HepG2 (cell line): Measurements from ENCODE around the gene NAA15. TPM values are rescaled to one million over a fixed set of nuclear protein-coding genes. Genes with fewer than 3 reads are reported as not detected.

Experiments
- FOXJ3 ChIP-seq: sonication (generic); formaldehyde crosslinking; IDR thresholded peaks from 2 replicates; pipeline ENCODE4 v1.4.0; 2020; ENCODE audit warnings: missing genetic modification reagents, mild to moderate bottlenecking, borderline replicate concordance
- FOXM1 ChIP-seq: sonication (generic); formaldehyde crosslinking; IDR thresholded peaks from 2 replicates; pipeline ENCODE4 v1.5.0; 2020; ENCODE audit warnings: missing genetic modification reagents
- HHEX ChIP-seq: IDR thresholded peaks from 2 replicates; pipeline ENCODE4 v1.6.1; 2016; ENCODE audit warnings: control low read depth
- KDM5B ChIP-seq: sonication (generic); formaldehyde crosslinking; IDR thresholded peaks from 2 replicates; pipeline ENCODE4 v1.4.0; 2020; ENCODE audit warnings: missing genetic modification reagents, mild to moderate bottlenecking, borderline replicate concordance
- MXI1 ChIP-seq: IDR thresholded peaks from 3 replicates; pipeline ENCODE4 v1.6.1; 2012; ENCODE audit warnings: low read depth, low read length, inconsistent platforms, borderline replicate concordance
- NCOR1 ChIP-seq: fragments of 200-600 bp; sonication (generic); IDR thresholded peaks from 2 replicates; pipeline ENCODE4 v1.7.0; 2017; ENCODE audit warnings: antibody characterized with exemption, low read length, borderline replicate concordance
- PAF1 ChIP-seq: IDR thresholded peaks from 2 replicates; pipeline ENCODE4 v1.6.1; 2016; ENCODE audit warnings: missing genetic modification reagents, missing compliant biosample characterization
- RBM39 ChIP-seq: fragments of 200-400 bp; formaldehyde crosslinking; IDR thresholded peaks from one replicate; pipeline ENCODE4 v1.6.1; 2018; ENCODE audit warnings: antibody characterized with exemption, mild to moderate bottlenecking, low read depth, low read length; ENCODE audit not compliant: poor library complexity, severe bottlenecking
- SRSF1 ChIP-seq: fragments of 200-400 bp; formaldehyde crosslinking; optimal IDR thresholded peaks from 2 replicates; pipeline ENCODE3; 2017; ENCODE audit warnings: mild to moderate bottlenecking, low read depth, low read length, moderate library complexity
- SRSF4 ChIP-seq: fragments of 200-400 bp; formaldehyde crosslinking; IDR thresholded peaks from one replicate; pipeline ENCODE4 v1.6.1; 2018; ENCODE audit warnings: mild to moderate bottlenecking, low read depth, low read length, moderate library complexity; ENCODE audit not compliant: poor library complexity, severe bottlenecking
- TBX2 ChIP-seq: sonication (generic); formaldehyde crosslinking; IDR thresholded peaks from 2 replicates; pipeline ENCODE4 v1.5.0; 2020; ENCODE audit warnings: missing genetic modification reagents, mild to moderate bottlenecking, borderline replicate concordance
- ZBTB8A ChIP-seq: sonication (generic); formaldehyde crosslinking; IDR thresholded peaks from 2 replicates; pipeline ENCODE4 v1.4.0; 2020; ENCODE audit warnings: mild to moderate bottlenecking, low read depth, missing genetic modification reagents, borderline replicate concordance
- ZFX ChIP-seq: sonication (generic); formaldehyde crosslinking; IDR thresholded peaks from 2 replicates; pipeline ENCODE4 v1.4.0; 2020; ENCODE audit warnings: mild to moderate bottlenecking, low read depth, missing genetic modification reagents, moderate library complexity
- ZNF605 ChIP-seq: sonication (generic); formaldehyde crosslinking; IDR thresholded peaks from 2 replicates; pipeline ENCODE4 v1.8.0; 2022; ENCODE audit warnings: mild to moderate bottlenecking, missing genetic modification reagents
- ZNF83 ChIP-seq: sonication (generic); formaldehyde crosslinking; IDR thresholded peaks from 2 replicates; pipeline ENCODE4 v1.4.0; 2020; ENCODE audit warnings: missing genetic modification reagents, mild to moderate bottlenecking, borderline replicate concordance
- polyA plus RNA-seq, 8 experiments: library from polyadenylated mRNA; depleted of rRNA in 3 of 8; stranded (reverse) in 7 of 8; unstranded in 1 of 8; fragments of >200 nt; fragmentation: Illumina TruSeq in 4 of 8; extraction: Trizol in 4 of 8; gene quantifications; 2 replicates each; pipeline versions ENCODE4 v1.2.1 to v1.2.3, GENCODE V29; 2011 to 2016; ENCODE audit warnings: low read depth in 4 of 8, missing spikeins in 1 of 8, mixed read lengths in 1 of 8; ENCODE audit not compliant: insufficient read depth in 1 of 8
- total RNA-seq, 5 experiments: library from RNA; depleted of rRNA; stranded (reverse); fragments of >200 nt; fragmentation: Illumina TruSeq; extraction: Trizol; gene quantifications; 2 replicates each; pipeline ENCODE4 v1.2.3, GENCODE V29; 2016; ENCODE audit warnings: low read depth in 1 of 5
- TF ChIP-seq, protein P1 (sequence below): sonication (generic); formaldehyde crosslinking; IDR thresholded peaks from 2 replicates; pipeline ENCODE4 v1.4.0; 2020; ENCODE audit warnings: missing genetic modification reagents
- TF ChIP-seq, protein P2 (sequence below): sonication (generic); formaldehyde crosslinking; IDR thresholded peaks from 2 replicates; pipeline ENCODE4 v1.4.0; 2020; ENCODE audit warnings: mild to moderate bottlenecking, missing genetic modification reagents
- TF ChIP-seq, protein P3 (sequence below): sonication (generic); formaldehyde crosslinking; IDR thresholded peaks from 2 replicates; pipeline ENCODE4 v1.4.0; 2020; ENCODE audit warnings: missing genetic modification reagents, borderline replicate concordance
- TF ChIP-seq, protein P4 (sequence below): sonication (generic); formaldehyde crosslinking; IDR thresholded peaks from 2 replicates; pipeline ENCODE4 v1.8.1; 2023; ENCODE audit warnings: missing genetic modification reagents, mild to moderate bottlenecking, borderline replicate concordance
- TF ChIP-seq, protein P5 (sequence below): sonication (generic); formaldehyde crosslinking; IDR thresholded peaks from 2 replicates; pipeline ENCODE4 v1.4.0; 2020; ENCODE audit warnings: mild to moderate bottlenecking, missing genetic modification reagents, borderline replicate concordance

Gene NAA15
- total and polyA plus RNA-seq, 2 of the 13 experiments (the other 11 are each of a cell fraction or from before 2014, with no cell fraction given) = 6.2 to 50.2 TPM

DNA sequence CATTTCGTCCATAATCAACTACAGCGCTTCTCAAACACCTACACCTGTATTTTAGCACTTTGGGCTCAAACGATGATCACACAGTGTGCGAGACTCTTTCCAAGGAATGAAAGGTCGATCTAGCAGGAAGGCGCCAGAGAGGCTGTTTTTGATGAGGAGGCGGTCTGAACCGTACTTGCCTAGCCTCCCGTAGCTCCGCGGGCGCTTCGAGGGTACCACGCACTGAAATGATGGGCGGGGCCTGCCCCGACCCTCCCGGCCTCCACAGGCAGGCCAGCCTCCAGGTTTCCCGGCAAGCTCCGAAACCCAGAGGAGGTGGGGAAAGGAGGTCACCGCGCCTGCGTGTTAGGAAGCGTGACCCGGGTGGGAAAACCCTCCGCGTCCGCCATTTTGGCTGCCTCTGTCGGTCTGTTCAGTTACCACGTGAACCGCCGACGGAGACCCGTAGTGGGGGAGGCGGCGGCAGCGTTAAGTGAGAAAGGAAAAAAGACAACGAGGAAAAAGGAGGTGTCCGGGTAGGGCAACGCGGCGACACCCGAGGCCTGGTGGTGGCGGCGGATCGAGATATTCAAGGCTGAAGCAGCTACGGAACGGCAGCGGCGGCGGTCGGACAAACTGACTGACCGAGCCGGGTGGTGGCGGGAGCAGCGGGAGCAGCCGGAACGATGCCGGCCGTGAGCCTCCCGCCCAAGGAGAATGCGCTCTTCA lies at the start of gene NAA15 (continued):
- peak; percentile 65 for TF ChIP-seq RBM39
- peak; percentile 94 for TF ChIP-seq MXI1
- TF ChIP-seq ZFX (CRISPR knock-in tag) = no peak; the same call in none of the 2 replicates
- TF ChIP-seq SRSF1 = no peak
- TF ChIP-seq ZBTB8A = no peak
- TF ChIP-seq, protein P1, sequence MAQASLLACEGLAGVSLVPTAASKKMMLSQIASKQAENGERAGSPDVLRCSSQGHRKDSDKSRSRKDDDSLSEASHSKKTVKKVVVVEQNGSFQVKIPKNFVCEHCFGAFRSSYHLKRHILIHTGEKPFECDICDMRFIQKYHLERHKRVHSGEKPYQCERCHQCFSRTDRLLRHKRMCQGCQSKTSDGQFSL (CRISPR knock-in tag) = no peak; the same call in 1 of the 2 replicates
- no peak for TF ChIP-seq FOXM1 (CRISPR knock-in tag)
- TF ChIP-seq TBX2 (CRISPR knock-in tag) = peak; percentile 88
- TF ChIP-seq, protein P2, sequence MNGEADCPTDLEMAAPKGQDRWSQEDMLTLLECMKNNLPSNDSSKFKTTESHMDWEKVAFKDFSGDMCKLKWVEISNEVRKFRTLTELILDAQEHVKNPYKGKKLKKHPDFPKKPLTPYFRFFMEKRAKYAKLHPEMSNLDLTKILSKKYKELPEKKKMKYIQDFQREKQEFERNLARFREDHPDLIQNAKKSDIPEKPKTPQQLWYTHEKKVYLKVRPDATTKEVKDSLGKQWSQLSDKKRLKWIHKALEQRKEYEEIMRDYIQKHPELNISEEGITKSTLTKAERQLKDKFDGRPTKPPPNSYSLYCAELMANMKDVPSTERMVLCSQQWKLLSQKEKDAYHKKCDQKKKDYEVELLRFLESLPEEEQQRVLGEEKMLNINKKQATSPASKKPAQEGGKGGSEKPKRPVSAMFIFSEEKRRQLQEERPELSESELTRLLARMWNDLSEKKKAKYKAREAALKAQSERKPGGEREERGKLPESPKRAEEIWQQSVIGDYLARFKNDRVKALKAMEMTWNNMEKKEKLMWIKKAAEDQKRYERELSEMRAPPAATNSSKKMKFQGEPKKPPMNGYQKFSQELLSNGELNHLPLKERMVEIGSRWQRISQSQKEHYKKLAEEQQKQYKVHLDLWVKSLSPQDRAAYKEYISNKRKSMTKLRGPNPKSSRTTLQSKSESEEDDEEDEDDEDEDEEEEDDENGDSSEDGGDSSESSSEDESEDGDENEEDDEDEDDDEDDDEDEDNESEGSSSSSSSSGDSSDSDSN (CRISPR knock-in tag) = peak; percentile 78
- 0 out of 2 replicates have a peak, but pooled peaks have one; percentile 9 for TF ChIP-seq NCOR1
- TF ChIP-seq HHEX (CRISPR knock-in tag) = no peak
- peak; percentile 73; the same call in 1 of the 2 replicates for TF ChIP-seq ZNF605 (CRISPR knock-in tag)
- peak; percentile 56 for TF ChIP-seq FOXJ3 (CRISPR knock-in tag)
- TF ChIP-seq, protein P3, sequence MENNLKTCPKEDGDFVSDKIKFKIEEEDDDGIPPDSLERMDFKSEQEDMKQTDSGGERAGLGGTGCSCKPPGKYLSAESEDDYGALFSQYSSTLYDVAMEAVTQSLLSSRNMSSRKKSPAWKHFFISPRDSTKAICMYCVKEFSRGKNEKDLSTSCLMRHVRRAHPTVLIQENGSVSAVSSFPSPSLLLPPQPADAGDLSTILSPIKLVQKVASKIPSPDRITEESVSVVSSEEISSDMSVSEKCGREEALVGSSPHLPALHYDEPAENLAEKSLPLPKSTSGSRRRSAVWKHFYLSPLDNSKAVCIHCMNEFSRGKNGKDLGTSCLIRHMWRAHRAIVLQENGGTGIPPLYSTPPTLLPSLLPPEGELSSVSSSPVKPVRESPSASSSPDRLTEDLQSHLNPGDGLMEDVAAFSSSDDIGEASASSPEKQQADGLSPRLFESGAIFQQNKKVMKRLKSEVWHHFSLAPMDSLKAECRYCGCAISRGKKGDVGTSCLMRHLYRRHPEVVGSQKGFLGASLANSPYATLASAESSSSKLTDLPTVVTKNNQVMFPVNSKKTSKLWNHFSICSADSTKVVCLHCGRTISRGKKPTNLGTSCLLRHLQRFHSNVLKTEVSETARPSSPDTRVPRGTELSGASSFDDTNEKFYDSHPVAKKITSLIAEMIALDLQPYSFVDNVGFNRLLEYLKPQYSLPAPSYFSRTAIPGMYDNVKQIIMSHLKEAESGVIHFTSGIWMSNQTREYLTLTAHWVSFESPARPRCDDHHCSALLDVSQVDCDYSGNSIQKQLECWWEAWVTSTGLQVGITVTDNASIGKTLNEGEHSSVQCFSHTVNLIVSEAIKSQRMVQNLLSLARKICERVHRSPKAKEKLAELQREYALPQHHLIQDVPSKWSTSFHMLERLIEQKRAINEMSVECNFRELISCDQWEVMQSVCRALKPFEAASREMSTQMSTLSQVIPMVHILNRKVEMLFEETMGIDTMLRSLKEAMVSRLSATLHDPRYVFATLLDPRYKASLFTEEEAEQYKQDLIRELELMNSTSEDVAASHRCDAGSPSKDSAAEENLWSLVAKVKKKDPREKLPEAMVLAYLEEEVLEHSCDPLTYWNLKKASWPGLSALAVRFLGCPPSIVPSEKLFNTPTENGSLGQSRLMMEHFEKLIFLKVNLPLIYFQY (CRISPR knock-in tag) = no peak
- TF ChIP-seq, protein P4, sequence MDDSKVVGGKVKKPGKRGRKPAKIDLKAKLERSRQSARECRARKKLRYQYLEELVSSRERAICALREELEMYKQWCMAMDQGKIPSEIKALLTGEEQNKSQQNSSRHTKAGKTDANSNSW (CRISPR knock-in tag) = no peak
- no peak for TF ChIP-seq PAF1 (CRISPR knock-in tag)
- no peak for TF ChIP-seq ZNF83 (CRISPR knock-in tag)
- TF ChIP-seq KDM5B = peak; percentile 64; the same call in 1 of the 2 replicates
- TF ChIP-seq, protein P5, sequence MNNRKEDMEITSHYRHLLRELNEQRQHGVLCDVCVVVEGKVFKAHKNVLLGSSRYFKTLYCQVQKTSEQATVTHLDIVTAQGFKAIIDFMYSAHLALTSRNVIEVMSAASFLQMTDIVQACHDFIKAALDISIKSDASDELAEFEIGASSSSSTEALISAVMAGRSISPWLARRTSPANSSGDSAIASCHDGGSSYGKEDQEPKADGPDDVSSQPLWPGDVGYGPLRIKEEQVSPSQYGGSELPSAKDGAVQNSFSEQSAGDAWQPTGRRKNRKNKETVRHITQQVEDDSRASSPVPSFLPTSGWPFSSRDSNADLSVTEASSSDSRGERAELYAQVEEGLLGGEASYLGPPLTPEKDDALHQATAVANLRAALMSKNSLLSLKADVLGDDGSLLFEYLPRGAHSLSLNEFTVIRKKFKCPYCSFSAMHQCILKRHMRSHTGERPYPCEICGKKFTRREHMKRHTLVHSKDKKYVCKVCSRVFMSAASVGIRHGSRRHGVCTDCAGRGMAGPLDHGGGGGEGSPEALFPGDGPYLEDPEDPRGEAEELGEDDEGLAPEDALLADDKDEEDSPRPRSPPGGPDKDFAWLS (CRISPR knock-in tag) = 0 out of 2 replicates have a peak, but pooled peaks have one; percentile 20
- TF ChIP-seq SRSF4 = no peak
